Skeletal muscle satellite cell (primary cell): ENCODE data around the gene PPEF2.

Source experiments
- H3K27me3 ChIP-seq: 2 replicates; pipeline ENCODE4 v1.7.0; 2013; ENCODE audit warnings: low read length; ENCODE audit not compliant: control insufficient read depth, insufficient read depth
- H3K36me3 ChIP-seq: 2 replicates; pipeline ENCODE4 v1.7.0; 2013; ENCODE audit warnings: mild to moderate bottlenecking, control low read depth, low read length; ENCODE audit not compliant: insufficient read depth
- H3K4me1 ChIP-seq: 2 replicates; pipeline ENCODE4 v1.7.0; 2013; ENCODE audit warnings: low read length; ENCODE audit not compliant: control insufficient read depth, insufficient read depth
- H3K4me2 ChIP-seq: 2 replicates; pipeline ENCODE4 v1.7.0; 2013; ENCODE audit warnings: mild to moderate bottlenecking, low read length
- H3K4me3 ChIP-seq: 2 replicates; pipeline ENCODE4 v1.7.0; 2013; ENCODE audit warnings: low read length
- H3K9ac ChIP-seq: 2 replicates; pipeline ENCODE4 v1.7.0; 2013; ENCODE audit warnings: mild to moderate bottlenecking, low read depth, low read length, moderate library complexity
- H3K9me3 ChIP-seq: replicated peaks from 2 replicates; pipeline ENCODE4 v1.7.0; 2013; ENCODE audit warnings: mild to moderate bottlenecking, control low read depth, low read length
- small RNA-seq: library from RNA; depleted of rRNA; stranded (forward); fragments of <200 nt; gene quantifications from one replicate; pipeline ENCODE3, GENCODE V24; 2012

Gene PPEF2

GRCh38 chr4:75823812-75824211 lies 78.4 kb downstream of the PPEF2 start:
- Histone ChIP-seq H3K4me2 (no peak overlapping the region), H3K9ac (no peak overlapping the region), H3K36me3 (no peaks in the 10 kb centered on the region), H3K9me3 (no peaks in the 10 kb centered on the region), H3K27me3 (no peaks in the 10 kb centered on the region), H3K4me3 (no peak overlapping the region), H3K4me1 (peaks cover 3% of the 10 kb centered on the region)

- Histone ChIP-seq H3K36me3 (no peaks in the 10 kb centered on the region), H3K4me2 (no peak overlapping the region), H3K9ac (no peak overlapping the region), H3K4me3 (no peak overlapping the region), H3K4me1 (peaks cover 3% of the 10 kb centered on the region), H3K9me3 (no peaks in the 10 kb centered on the region), H3K27me3 (no peaks in the 10 kb centered on the region)
Observed at GRCh38 chr4:75822416-75822815, 79.8 kb downstream of the PPEF2 start.

- no peak overlapping the region for H3K9ac ChIP-seq
- H3K4me2 ChIP-seq: no peak overlapping the region
- H3K27me3 ChIP-seq: no peaks in the 10 kb centered on the region
- peaks cover 2% of the 10 kb centered on the region for H3K36me3 ChIP-seq
- H3K4me1 ChIP-seq: peaks cover 3% of the 10 kb centered on the region
- no peaks in the 10 kb centered on the region for H3K9me3 ChIP-seq
- H3K4me3 ChIP-seq: no peak overlapping the region
Observed at GRCh38 chr4:75821966-75822365, 80.3 kb downstream of the PPEF2 start.

- Histone ChIP-seq H3K9me3 (no peaks in the 10 kb centered on the region), H3K36me3 (peaks cover 9% of the 10 kb centered on the region)
Observed at GRCh38 chr4:75821216-75821615, 81.0 kb downstream of the PPEF2 start.

GRCh38 chr4:75820676-75821075 lies 81.6 kb downstream of the PPEF2 start:
- no peak overlapping the region for H3K9ac ChIP-seq
- H3K4me3 ChIP-seq: no peak overlapping the region
- H3K27me3 ChIP-seq: no peaks in the 10 kb centered on the region
- H3K4me1 ChIP-seq: peaks cover 3% of the 10 kb centered on the region
- H3K36me3 ChIP-seq: peaks cover 9% of the 10 kb centered on the region
- H3K9me3 ChIP-seq: no peaks in the 10 kb centered on the region
- no peak overlapping the region for H3K4me2 ChIP-seq

More at GRCh38 chr4:75821216-75821615, 81.0 kb downstream of the PPEF2 start:
- Histone ChIP-seq H3K4me2 (no peak overlapping the region), H3K4me3 (no peak overlapping the region), H3K9ac (no peak overlapping the region), H3K4me1 (peaks cover 3% of the 10 kb centered on the region), H3K27me3 (no peaks in the 10 kb centered on the region)

GRCh38 chr4:75820197-75820596 lies 82.1 kb downstream of the PPEF2 start:
- no peak overlapping the region for H3K9ac ChIP-seq
- no peak overlapping the region for H3K4me3 ChIP-seq
- H3K9me3 ChIP-seq: no peaks in the 10 kb centered on the region
- H3K4me2 ChIP-seq: no peak overlapping the region
- peaks cover 14% of the 10 kb centered on the region for H3K36me3 ChIP-seq
- peaks cover 3% of the 10 kb centered on the region for H3K4me1 ChIP-seq
- no peaks in the 10 kb centered on the region for H3K27me3 ChIP-seq

GRCh38 chr4:75819121-75819520 lies 83.1 kb downstream of the PPEF2 start:
- peaks cover 3% of the 10 kb centered on the region for H3K4me1 ChIP-seq
- H3K9me3 ChIP-seq: no peaks in the 10 kb centered on the region
- peaks cover 25% of the 10 kb centered on the region for H3K36me3 ChIP-seq
- H3K4me2 ChIP-seq: no peak overlapping the region
- no peak overlapping the region for H3K9ac ChIP-seq
- no peaks in the 10 kb centered on the region for H3K27me3 ChIP-seq
- H3K4me3 ChIP-seq: no peak overlapping the region

- Histone ChIP-seq H3K9ac (no peak overlapping the region), H3K4me3 (no peak overlapping the region), H3K4me2 (no peak overlapping the region), H3K27me3 (no peaks in the 10 kb centered on the region), H3K9me3 (no peaks in the 10 kb centered on the region), H3K36me3 (peaks cover 34% of the 10 kb centered on the region), H3K4me1 (peaks cover 3% of the 10 kb centered on the region)
Observed at GRCh38 chr4:75817901-75818300, 84.4 kb downstream of the PPEF2 start.

Small RNAs within 50 kb of the gene (small RNA-seq; reads per million reads assigned to genes)
- 0.56 reads per million for gene RNU2-16P
